Fibroblast of skin of back (primary cell): ENCODE data around the gene TBC1D8.

Source experiments
- DNase-seq: peaks from one replicate; pipeline ENCODE4 v3.0.0-alpha.2; 2013

Gene TBC1D8

GRCh38 chr2:100976061-100976460, 175.1 kb downstream of the TBC1D8 start:
- no peak for DNase-seq

GRCh38 chr2:100975521-100975785, 175.7 kb downstream of the TBC1D8 start:
- no peak for DNase-seq

GRCh38 chr2:100974712-100975520, 176.3 kb downstream of the TBC1D8 start:
- DNase-seq, result no peak

GRCh38 chr2:100972452-100972851, 178.7 kb downstream of the TBC1D8 start:
- no peak for DNase-seq

- DNase-seq, result no peak
Observed at GRCh38 chr2:100971221-100971620, 180.0 kb downstream of the TBC1D8 start.

- no peak for DNase-seq
Observed at GRCh38 chr2:100969998-100970397, 181.2 kb downstream of the TBC1D8 start.

GRCh38 chr2:100968146-100969145, 182.7 kb downstream of the TBC1D8 start:
- no peak for DNase-seq

- no peak for DNase-seq
Observed at GRCh38 chr2:100967716-100968115, 183.5 kb downstream of the TBC1D8 start.

GRCh38 chr2:100965596-100965995, 185.6 kb downstream of the TBC1D8 start:
- no peak for DNase-seq

- no peak for DNase-seq
Observed at GRCh38 chr2:100964681-100965169, 186.5 kb downstream of the TBC1D8 start.

GRCh38 chr2:100964222-100964621, 187.0 kb downstream of the TBC1D8 start:
- no peak for DNase-seq

- DNase-seq, result no peak
Observed at GRCh38 chr2:100963026-100963375, 188.2 kb downstream of the TBC1D8 start.

GRCh38 chr2:100962366-100963025, 188.7 kb downstream of the TBC1D8 start:
- DNase-seq, result no peak

GRCh38 chr2:100960688-100961087, 190.5 kb downstream of the TBC1D8 start:
- no peak for DNase-seq

GRCh38 chr2:100959225-100959880, 191.8 kb downstream of the TBC1D8 start:
- peak; percentile 66 for DNase-seq

GRCh38 chr2:100957996-100958653, 193.1 kb downstream of the TBC1D8 start:
- peak; percentile 70 for DNase-seq
